Neutrophil (primary cell): ENCODE results near the gene NOP14.

Source experiments
- H3K27ac ChIP-seq: fragments of 200-600 bp; sonication (generic); 2 replicates; pipeline ENCODE4 v1.5.1; 2016; ENCODE audit warnings: mild to moderate bottlenecking, moderate library complexity
- H3K27me3 ChIP-seq: fragments of 200-600 bp; sonication (generic); 2 replicates; pipeline ENCODE4 v1.6.0; 2016; ENCODE audit warnings: mild to moderate bottlenecking
- H3K36me3 ChIP-seq: fragments of 200-600 bp; sonication (generic); 2 replicates; pipeline ENCODE4 v1.5.1; 2017
- H3K4me1 ChIP-seq, 2 experiments: fragments of 200-600 bp in 1 of 2; sonication (generic) in 1 of 2; 1 replicate in 1 of 2; 2 replicates in 1 of 2; pipeline versions ENCODE4 v1.5.1 to v1.6.1; 2013 to 2016; ENCODE audit warnings: low read depth in 1 of 2, low read length in 1 of 2, mild to moderate bottlenecking in 1 of 2, moderate library complexity in 1 of 2; ENCODE audit not compliant: control insufficient read depth in 1 of 2, insufficient read depth in 1 of 2
- H3K4me3 ChIP-seq, 2 experiments: fragments of 200-600 bp in 1 of 2; sonication (generic) in 1 of 2; 1 replicate in 1 of 2; 2 replicates in 1 of 2; pipeline ENCODE4 v1.5.1; 2013 to 2016; ENCODE audit warnings: low read depth in 1 of 2, low read length in 1 of 2, mild to moderate bottlenecking in 1 of 2, moderate library complexity in 1 of 2
- H3K9me3 ChIP-seq: fragments of 200-600 bp; sonication (generic); 2 replicates; pipeline ENCODE4 v1.5.1; 2016
- TF ChIP-seq, protein P1 (sequence below): fragments of 200-600 bp; sonication (generic); IDR thresholded peaks from 2 replicates; pipeline ENCODE4 v1.5.1; 2016; ENCODE audit warnings: antibody characterized with exemption

NOP14 gene

DNA sequence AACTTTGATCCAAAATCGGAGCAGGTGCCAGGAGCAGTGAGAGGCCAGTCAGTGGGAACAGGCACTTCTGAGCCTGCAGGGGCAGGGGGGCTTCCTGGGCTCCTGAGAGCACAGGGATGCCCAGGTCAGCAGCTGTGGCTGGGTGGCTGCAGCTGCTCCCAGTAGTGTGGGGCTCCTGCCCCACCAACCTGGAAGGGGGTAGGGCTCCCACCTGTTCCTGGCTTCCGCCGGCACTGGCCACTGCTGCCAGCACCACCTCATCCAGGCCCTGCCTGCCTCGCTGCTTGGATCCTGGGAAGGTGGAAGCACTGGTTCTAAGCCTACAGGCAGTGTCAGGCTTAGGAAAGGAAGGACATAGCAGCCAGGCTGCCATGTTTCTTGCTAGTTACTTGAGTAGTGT is 18.8 kb upstream of the NOP14 start:
- Histone ChIP-seq H3K27me3 (no peaks in the 10 kb centered on the region), H3K9me3 (peaks cover 6% of the 10 kb centered on the region), H3K36me3 (no peaks in the 10 kb centered on the region), H3K4me3 (no peak overlapping the region), H3K27ac (no peak overlapping the region), H3K4me1 (no peaks in the 10 kb centered on the region)
- TF ChIP-seq, protein P1, sequence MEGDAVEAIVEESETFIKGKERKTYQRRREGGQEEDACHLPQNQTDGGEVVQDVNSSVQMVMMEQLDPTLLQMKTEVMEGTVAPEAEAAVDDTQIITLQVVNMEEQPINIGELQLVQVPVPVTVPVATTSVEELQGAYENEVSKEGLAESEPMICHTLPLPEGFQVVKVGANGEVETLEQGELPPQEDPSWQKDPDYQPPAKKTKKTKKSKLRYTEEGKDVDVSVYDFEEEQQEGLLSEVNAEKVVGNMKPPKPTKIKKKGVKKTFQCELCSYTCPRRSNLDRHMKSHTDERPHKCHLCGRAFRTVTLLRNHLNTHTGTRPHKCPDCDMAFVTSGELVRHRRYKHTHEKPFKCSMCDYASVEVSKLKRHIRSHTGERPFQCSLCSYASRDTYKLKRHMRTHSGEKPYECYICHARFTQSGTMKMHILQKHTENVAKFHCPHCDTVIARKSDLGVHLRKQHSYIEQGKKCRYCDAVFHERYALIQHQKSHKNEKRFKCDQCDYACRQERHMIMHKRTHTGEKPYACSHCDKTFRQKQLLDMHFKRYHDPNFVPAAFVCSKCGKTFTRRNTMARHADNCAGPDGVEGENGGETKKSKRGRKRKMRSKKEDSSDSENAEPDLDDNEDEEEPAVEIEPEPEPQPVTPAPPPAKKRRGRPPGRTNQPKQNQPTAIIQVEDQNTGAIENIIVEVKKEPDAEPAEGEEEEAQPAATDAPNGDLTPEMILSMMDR = no peak

DNA sequence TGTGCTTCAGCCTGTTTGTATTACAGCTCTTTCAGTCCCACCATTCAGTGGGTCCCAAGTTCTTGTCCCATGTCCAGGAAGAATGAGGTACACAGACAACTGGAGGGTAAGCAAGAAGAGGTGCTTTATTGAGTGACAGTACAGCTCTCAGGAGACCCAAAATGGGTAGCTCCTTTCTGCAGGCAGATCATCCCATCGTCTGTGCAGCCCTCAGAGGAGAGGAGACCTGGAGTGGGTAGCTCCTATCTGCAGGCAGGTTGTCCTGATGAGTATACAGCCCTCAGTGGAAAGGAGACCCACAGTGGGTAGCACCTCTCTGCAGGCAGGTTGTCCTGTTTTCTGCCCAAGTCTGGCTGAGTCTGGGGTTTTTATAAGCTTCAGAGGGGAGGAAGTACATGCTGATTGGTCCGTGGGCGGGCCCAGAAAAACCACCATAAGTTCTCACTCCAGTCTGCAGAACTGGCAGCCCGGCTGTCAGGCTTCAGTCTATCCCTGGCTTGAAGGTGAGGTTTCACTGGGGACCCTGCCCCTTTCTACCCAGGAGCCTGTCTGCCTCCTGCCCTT is 18.1 kb upstream of the NOP14 start:
- TF ChIP-seq, protein P1 = no peak
- no peaks in the 10 kb centered on the region for H3K36me3 ChIP-seq
- H3K4me3 ChIP-seq = no peak overlapping the region
- H3K4me1 ChIP-seq = no peaks in the 10 kb centered on the region
- no peak overlapping the region for H3K27ac ChIP-seq
- no peaks in the 10 kb centered on the region for H3K27me3 ChIP-seq
- H3K9me3 ChIP-seq = peaks cover 6% of the 10 kb centered on the region

GRCh38 chr4:2977211-2978088 is 14.2 kb upstream of the NOP14 start:
- H3K27ac ChIP-seq = no peak overlapping the region

GRCh38 chr4:2971275-2971674 is 8.1 kb upstream of the NOP14 start:
- H3K4me3 ChIP-seq = no peak overlapping the region
- TF ChIP-seq, protein P1 = no peak
- H3K36me3 ChIP-seq = no peaks in the 10 kb centered on the region
- H3K4me1 ChIP-seq = no peaks in the 10 kb centered on the region
- H3K9me3 ChIP-seq = no peaks in the 10 kb centered on the region
- H3K27ac ChIP-seq = no peak overlapping the region
- H3K27me3 ChIP-seq = no peaks in the 10 kb centered on the region

More at GRCh38 chr4:2977211-2978088, 14.2 kb upstream of the NOP14 start:
- no peak overlapping the region for H3K4me3 ChIP-seq
- no peaks in the 10 kb centered on the region for H3K4me1 ChIP-seq
- TF ChIP-seq, protein P1 = no peak
- H3K9me3 ChIP-seq = peaks cover 6% of the 10 kb centered on the region
- H3K27me3 ChIP-seq = no peaks in the 10 kb centered on the region
- no peaks in the 10 kb centered on the region for H3K36me3 ChIP-seq

DNA sequence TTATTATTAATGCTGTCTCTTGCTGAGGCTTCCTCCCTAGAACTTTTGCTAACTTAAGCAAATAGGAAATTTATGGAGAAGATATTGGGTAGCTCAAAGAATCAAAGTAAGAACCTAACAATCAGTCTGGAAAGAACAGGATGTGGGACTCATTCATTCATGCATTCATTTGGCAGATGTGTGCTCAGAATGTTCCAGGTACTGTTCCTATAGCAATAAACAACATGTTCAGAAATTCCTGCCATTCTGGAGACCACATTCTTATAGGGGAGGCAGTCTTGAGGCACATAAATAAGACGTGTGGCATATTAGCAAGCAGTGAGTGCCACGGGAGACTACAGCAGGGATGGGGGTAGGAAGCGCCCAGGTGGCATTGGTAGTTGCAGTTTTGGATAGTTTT is 5.2 kb upstream of the NOP14 start:
- no peaks in the 10 kb centered on the region for H3K36me3 ChIP-seq
- H3K27ac ChIP-seq = no peak overlapping the region
- peaks cover 14% of the 10 kb centered on the region for H3K27me3 ChIP-seq
- no peaks in the 10 kb centered on the region for H3K9me3 ChIP-seq
- H3K4me3 ChIP-seq = no peak overlapping the region
- H3K4me1 ChIP-seq = peaks cover 8% of the 10 kb centered on the region in 2 experiments
- TF ChIP-seq, protein P1 = no peak
